Medulla oblongata (tissue), 1 donor: Measurements from ENCODE around the gene TMEM79.
"Not testable (repeated sequence)": the region's sequence is repeated elsewhere in the genome, so short reads cannot be mapped to it uniquely, and the experiment has no call there.

Experiments
- DNase-seq: peaks from one replicate; pipeline ENCODE4 v3.0.0-alpha.2; 2015; ENCODE audit errors: extremely low spot score

TMEM79 gene

DNA sequence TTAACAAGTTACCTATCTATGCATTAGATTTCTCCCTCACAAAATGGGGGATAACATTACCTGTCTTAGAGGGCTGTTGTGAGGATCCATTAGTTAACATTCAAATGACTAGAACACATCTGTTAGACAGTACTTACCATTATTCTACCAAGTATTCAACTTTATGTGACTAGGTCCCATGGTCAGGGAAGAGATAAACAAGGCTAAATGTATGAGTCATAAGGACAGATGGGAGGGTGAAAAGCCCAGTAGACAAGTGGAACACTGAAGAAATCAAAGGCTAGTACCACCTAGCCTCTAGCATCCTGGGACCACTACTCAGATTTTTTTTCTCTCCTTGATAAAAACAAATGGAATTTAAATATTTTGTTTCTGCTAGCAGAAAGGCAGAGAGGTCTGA is 24.0 kb downstream of the TMEM79 start:
- no peak for DNase-seq

DNA sequence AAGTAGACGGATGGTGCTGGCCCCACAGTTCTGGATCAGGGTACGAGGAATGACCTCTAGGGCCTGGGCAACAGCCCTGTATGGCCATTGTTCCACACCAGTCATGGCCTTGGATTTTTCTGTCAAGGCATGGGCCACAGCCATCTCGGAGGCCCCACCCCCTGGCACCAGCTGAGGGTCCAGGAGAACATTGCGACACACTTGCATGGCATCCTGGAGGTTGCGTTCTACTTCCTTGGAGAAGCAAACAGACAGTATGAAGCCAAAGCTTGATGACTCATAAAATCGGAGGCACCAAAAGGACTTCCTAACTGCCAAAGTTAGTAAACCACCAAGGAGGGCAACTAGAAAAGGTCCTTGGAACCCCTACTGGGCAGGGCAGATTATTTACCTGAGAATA is 26.8 kb downstream of the TMEM79 start:
- DNase-seq: no peak

GRCh38 chr1:156316909-156317308 is 32.8 kb downstream of the TMEM79 start:
- DNase-seq: no peak

- DNase-seq: no peak
Observed at GRCh38 chr1:156319664-156320063, 35.5 kb downstream of the TMEM79 start.

GRCh38 chr1:156320560-156320959 is 36.4 kb downstream of the TMEM79 start:
- no peak for DNase-seq

- DNase-seq: not testable (repeated sequence)
Observed at GRCh38 chr1:156323179-156323578, 39.1 kb downstream of the TMEM79 start.

DNA sequence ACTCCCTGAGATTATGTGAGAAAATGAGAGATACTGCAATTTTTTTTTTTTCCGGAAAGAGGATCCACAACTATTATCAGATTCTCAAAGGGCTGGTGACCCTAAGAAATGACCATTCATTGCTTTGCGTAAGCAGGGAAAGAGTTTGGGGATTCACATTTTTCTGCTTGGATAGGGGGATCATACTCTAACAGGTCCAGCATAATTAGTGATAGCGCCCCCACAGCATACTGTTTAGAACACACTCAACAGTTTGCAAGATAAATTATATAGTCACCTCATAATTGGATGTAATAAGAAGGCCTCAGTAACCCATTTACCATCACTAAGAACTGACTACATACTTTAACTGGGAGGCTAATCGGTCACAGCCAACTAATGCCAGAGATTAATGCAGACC is 52.1 kb downstream of the TMEM79 start:
- DNase-seq: no peak

DNA sequence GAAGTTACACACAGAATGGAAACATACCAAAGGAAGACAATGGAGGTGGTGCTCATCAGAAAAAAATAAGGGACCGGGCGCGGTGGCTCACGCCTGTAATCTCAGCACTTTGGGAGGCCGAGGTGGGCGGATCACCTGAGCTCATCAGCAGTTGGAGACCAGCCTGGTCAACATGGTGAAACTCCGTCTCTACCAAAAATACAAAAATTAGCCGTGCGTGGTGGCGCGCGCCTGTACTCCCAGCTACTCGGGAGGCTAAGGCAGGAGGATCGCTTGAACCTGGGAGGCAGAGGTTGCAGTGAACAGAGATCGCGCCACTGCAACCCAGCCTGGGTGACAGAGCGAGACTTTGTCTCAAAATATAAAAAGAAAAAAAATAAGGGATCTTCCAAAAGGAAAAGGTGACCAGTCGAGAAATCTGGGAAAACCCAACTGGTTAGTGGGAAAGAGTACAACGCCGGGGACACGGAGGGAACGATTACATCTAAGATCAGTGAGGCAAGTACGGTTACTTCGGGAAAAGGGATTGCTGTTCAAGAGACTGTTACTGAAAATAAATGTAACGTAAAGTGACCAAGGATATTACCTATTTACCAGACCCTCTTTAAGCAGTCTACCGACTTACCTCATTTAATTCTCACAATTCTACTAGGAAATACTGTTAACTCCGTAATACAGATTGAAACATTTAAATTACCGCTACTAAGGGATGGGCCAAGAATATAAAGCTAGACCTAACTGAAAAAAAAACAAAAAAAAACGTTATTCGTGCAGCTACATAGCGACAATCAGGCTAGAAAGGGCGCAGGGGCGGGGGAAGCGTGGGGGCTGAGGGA is 53.1 kb downstream of the TMEM79 start:
- no peak for DNase-seq

DNA sequence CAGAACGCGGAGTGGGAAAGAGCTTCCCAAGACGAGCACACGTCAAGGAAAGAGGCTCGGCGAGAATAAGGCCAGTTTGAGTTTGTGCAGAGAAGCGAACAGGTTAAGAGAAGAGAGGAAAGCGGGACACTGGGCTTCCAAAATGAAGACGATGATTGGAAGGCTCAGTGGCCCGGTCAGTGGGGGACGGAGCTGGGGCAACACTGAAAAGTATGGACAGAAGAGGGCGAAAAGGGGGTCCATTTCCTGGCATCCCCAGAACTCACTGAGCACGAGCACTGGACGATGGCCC is 53.7 kb downstream of the TMEM79 start:
- no peak for DNase-seq

- peak; percentile 100 for DNase-seq
Observed at GRCh38 chr1:156338180-156338976, 54.3 kb downstream of the TMEM79 start, which contains the start of the genes CCT3 and TSACC. Gene CCT3 (minus strand): TSS chr1:156338292. CDS start chr1:156338184, 108 bp downstream. Gene TSACC (plus strand): TSS chr1:156338526. CDS start chr1:156339758, 1,232 bp downstream.
